ENCODE measurements around the gene DDX49.

The DDX49 gene

GRCh38 chr19:18948075-18948975 lies 28.8 kb downstream of the DDX49 start:
- peaks cover 43% of the 10 kb centered on the region for H3F3A ChIP-seq (ENCODE audit: insufficient read depth, low read length)
- H2AFZ ChIP-seq (ENCODE audit: low read length), result no peak overlapping the region
- peaks cover 67% of the 10 kb centered on the region for H3K4me1 ChIP-seq (ENCODE audit: low read length)
- H3K27ac ChIP-seq (ENCODE audit: low read length), result peak overlapping the region; percentile 96
- H3K36me3 ChIP-seq (replicated peaks; ENCODE audit: insufficient read depth, low read length), result no peaks in the 10 kb centered on the region
- TF ChIP-seq, protein P1, sequence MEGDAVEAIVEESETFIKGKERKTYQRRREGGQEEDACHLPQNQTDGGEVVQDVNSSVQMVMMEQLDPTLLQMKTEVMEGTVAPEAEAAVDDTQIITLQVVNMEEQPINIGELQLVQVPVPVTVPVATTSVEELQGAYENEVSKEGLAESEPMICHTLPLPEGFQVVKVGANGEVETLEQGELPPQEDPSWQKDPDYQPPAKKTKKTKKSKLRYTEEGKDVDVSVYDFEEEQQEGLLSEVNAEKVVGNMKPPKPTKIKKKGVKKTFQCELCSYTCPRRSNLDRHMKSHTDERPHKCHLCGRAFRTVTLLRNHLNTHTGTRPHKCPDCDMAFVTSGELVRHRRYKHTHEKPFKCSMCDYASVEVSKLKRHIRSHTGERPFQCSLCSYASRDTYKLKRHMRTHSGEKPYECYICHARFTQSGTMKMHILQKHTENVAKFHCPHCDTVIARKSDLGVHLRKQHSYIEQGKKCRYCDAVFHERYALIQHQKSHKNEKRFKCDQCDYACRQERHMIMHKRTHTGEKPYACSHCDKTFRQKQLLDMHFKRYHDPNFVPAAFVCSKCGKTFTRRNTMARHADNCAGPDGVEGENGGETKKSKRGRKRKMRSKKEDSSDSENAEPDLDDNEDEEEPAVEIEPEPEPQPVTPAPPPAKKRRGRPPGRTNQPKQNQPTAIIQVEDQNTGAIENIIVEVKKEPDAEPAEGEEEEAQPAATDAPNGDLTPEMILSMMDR (IDR thresholded peaks at IDR 0.05; ENCODE audit: low read length), result no peak
- TF ChIP-seq EZH2 (optimal IDR thresholded peaks at IDR 0.05; ENCODE audit: low read depth, low read length), result no peak
- no peak for TF ChIP-seq EZH2phosphoT487 (IDR thresholded peaks at IDR 0.05; ENCODE audit: low read length)
- H3K9me2 ChIP-seq (replicated peaks; ENCODE audit: insufficient read depth, low read length), result no peaks in the 10 kb centered on the region
- H3K9ac ChIP-seq (ENCODE audit: low read length), result peak overlapping the region; percentile 58; the same call in 1 of the 2 replicates
- H3K27me3 ChIP-seq (replicated peaks; ENCODE audit: insufficient read depth, low read length), result no peaks in the 10 kb centered on the region
- H3K4me3 ChIP-seq (ENCODE audit: low read length), result no peak overlapping the region
- peak overlapping the region; percentile 15; the same call in 1 of the 2 replicates for H3K4me2 ChIP-seq (ENCODE audit: low read depth, low read length)
- no peaks in the 10 kb centered on the region for H4K20me1 ChIP-seq (ENCODE audit: insufficient read depth, low read length)
- no peak for DNase-seq
- no peaks in the 10 kb centered on the region for H3K79me2 ChIP-seq (ENCODE audit: low read length)
- no peaks in the 10 kb centered on the region for H3K9me3 ChIP-seq (replicated peaks; ENCODE audit: insufficient read depth, low read length)

GRCh38 chr19:18948976-18949356 lies 29.5 kb downstream of the DDX49 start:
- Histone ChIP-seq H2AFZ (ENCODE audit: low read length) (0 out of 2 replicates have a peak overlapping the region, but pooled peaks have one; percentile 2), H3K27me3 (replicated peaks; ENCODE audit: insufficient read depth, low read length) (no peaks in the 10 kb centered on the region), H3K36me3 (replicated peaks; ENCODE audit: insufficient read depth, low read length) (no peaks in the 10 kb centered on the region), H3F3A (ENCODE audit: insufficient read depth, low read length) (peaks cover 43% of the 10 kb centered on the region), H4K20me1 (ENCODE audit: insufficient read depth, low read length) (no peaks in the 10 kb centered on the region), H3K9ac (ENCODE audit: low read length) (peak overlapping the region; percentile 58), H3K4me3 (ENCODE audit: low read length) (no peak overlapping the region), H3K27ac (ENCODE audit: low read length) (peak overlapping the region; percentile 96), H3K4me1 (ENCODE audit: low read length) (peaks cover 61% of the 10 kb centered on the region), H3K9me3 (replicated peaks; ENCODE audit: insufficient read depth, low read length) (no peaks in the 10 kb centered on the region), H3K79me2 (ENCODE audit: low read length) (no peaks in the 10 kb centered on the region), H3K9me2 (replicated peaks; ENCODE audit: insufficient read depth, low read length) (no peaks in the 10 kb centered on the region), H3K4me2 (ENCODE audit: low read depth, low read length) (peak overlapping the region; percentile 15; the same call in 1 of the 2 replicates)
- TF ChIP-seq EZH2phosphoT487 (IDR thresholded peaks at IDR 0.05; ENCODE audit: low read length), result no peak
- TF ChIP-seq, protein P1 (IDR thresholded peaks at IDR 0.05; ENCODE audit: low read length), result no peak
- TF ChIP-seq EZH2 (optimal IDR thresholded peaks at IDR 0.05; ENCODE audit: low read depth, low read length), result no peak
- DNase-seq, result no peak

GRCh38 chr19:18949858-18950257 lies 30.3 kb downstream of the DDX49 start:
- Histone ChIP-seq H3K4me1 (ENCODE audit: low read length) (peaks cover 55% of the 10 kb centered on the region), H3K79me2 (ENCODE audit: low read length) (no peaks in the 10 kb centered on the region), H3K27ac (ENCODE audit: low read length) (peak overlapping the region; percentile 97), H3K36me3 (replicated peaks; ENCODE audit: insufficient read depth, low read length) (no peaks in the 10 kb centered on the region), H3K9ac (ENCODE audit: low read length) (peak overlapping the region; percentile 76), H3K4me3 (ENCODE audit: low read length) (no peak overlapping the region), H3K9me2 (replicated peaks; ENCODE audit: insufficient read depth, low read length) (no peaks in the 10 kb centered on the region), H3K27me3 (replicated peaks; ENCODE audit: insufficient read depth, low read length) (no peaks in the 10 kb centered on the region), H3K9me3 (replicated peaks; ENCODE audit: insufficient read depth, low read length) (no peaks in the 10 kb centered on the region), H2AFZ (ENCODE audit: low read length) (0 out of 2 replicates have a peak overlapping the region, but pooled peaks have one; percentile 51), H3F3A (ENCODE audit: insufficient read depth, low read length) (peaks cover 38% of the 10 kb centered on the region), H3K4me2 (ENCODE audit: low read depth, low read length) (peak overlapping the region; percentile 83; the same call in 1 of the 2 replicates), H4K20me1 (ENCODE audit: insufficient read depth, low read length) (no peaks in the 10 kb centered on the region)
- no peak for DNase-seq
- no peak for TF ChIP-seq EZH2phosphoT487 (IDR thresholded peaks at IDR 0.05; ENCODE audit: low read length)
